Effector memory CD4-positive, alpha-beta T cell (primary cell): ENCODE data around the gene CLCN6.

Experiments used
- DNase-seq, 3 donors: peaks; one replicate each; pipeline ENCODE4 v3.0.0-alpha.2; 2020
- H3K27ac ChIP-seq: 2 replicates; pipeline ENCODE4 v1.7.0; 2013; ENCODE audit warnings: mild to moderate bottlenecking, low read length, moderate library complexity; ENCODE audit not compliant: insufficient read depth, poor library complexity, severe bottlenecking
- H3K27me3 ChIP-seq: replicated peaks from 2 replicates; pipeline ENCODE4 v1.7.0; 2013; ENCODE audit warnings: mild to moderate bottlenecking, low read length; ENCODE audit not compliant: insufficient read depth, control insufficient read depth, poor library complexity, severe bottlenecking
- H3K36me3 ChIP-seq: 2 replicates; pipeline ENCODE4 v1.7.0; 2013; ENCODE audit warnings: mild to moderate bottlenecking, low read length, moderate library complexity; ENCODE audit not compliant: control insufficient read depth, insufficient read depth
- H3K4me1 ChIP-seq: 2 replicates; pipeline ENCODE4 v1.7.0; 2013; ENCODE audit warnings: low read length, mild to moderate bottlenecking; ENCODE audit not compliant: control insufficient read depth, insufficient read depth, poor library complexity, severe bottlenecking
- H3K4me3 ChIP-seq: 2 replicates; pipeline ENCODE4 v1.7.0; 2013; ENCODE audit warnings: low read length, low read depth, mild to moderate bottlenecking; ENCODE audit not compliant: insufficient read depth, poor library complexity, severe bottlenecking
- H3K9me3 ChIP-seq: 2 replicates; pipeline ENCODE4 v1.7.0; 2013; ENCODE audit warnings: mild to moderate bottlenecking, low read length, moderate library complexity; ENCODE audit not compliant: control insufficient read depth

CLCN6 gene

DNA sequence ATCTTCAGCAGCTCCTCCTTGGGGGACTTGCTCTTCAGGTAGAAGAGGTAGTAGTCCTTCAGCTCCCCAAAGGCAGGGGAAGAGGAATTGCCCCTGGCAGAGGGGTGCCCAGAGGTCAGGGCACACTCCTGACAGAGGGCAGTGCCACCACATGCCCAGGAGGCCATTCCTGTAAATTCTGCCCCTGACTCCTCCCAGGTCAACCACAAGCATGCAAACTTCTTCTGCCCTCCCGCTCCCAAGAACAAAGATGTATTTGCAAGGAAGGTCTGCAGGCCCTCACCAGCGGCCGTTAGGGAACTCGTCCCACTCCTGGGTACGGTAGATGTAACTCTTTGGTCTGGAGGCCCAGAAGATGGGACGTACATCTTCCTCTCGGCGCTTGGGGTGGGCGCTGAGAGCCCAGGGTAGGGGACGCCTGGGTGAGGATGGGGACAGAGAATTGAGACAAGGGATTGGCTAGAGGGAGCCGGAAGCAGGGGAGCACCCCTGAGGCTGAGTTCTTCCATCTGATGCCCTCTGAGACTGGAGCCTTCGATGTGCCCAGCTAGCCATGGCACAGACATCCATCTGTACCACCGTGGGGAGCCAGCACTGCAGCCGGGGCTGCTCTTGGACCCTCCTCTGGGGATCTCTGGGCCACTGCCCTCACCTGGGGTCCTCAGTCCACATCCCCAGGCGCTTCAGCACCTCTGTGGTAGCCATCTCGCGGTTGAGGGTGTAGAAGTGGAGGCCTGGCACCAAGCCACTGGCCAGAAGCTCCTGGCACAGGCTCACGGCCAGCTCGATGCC, 11.3 kb upstream of the CLCN6 start:
- DNase-seq = no peak
- Histone ChIP-seq H3K27ac (no peak overlapping the region), H3K27me3 (no peaks in the 10 kb centered on the region), H3K36me3 (peaks cover 57% of the 10 kb centered on the region), H3K9me3 (no peaks in the 10 kb centered on the region), H3K4me3 (no peak overlapping the region), H3K4me1 (no peaks in the 10 kb centered on the region)

GRCh38 chr1:11795238-11795890, 10.6 kb upstream of the CLCN6 start:
- DNase-seq = no peak
- no peaks in the 10 kb centered on the region for H3K4me1 ChIP-seq
- no peak overlapping the region for H3K4me3 ChIP-seq
- peaks cover 60% of the 10 kb centered on the region for H3K36me3 ChIP-seq
- no peaks in the 10 kb centered on the region for H3K9me3 ChIP-seq
- no peak overlapping the region for H3K27ac ChIP-seq
- H3K27me3 ChIP-seq = no peaks in the 10 kb centered on the region

GRCh38 chr1:11796036-11796828, 9.8 kb upstream of the CLCN6 start:
- H3K9me3 ChIP-seq = no peaks in the 10 kb centered on the region
- no peak for DNase-seq
- H3K4me3 ChIP-seq = no peak overlapping the region
- no peaks in the 10 kb centered on the region for H3K4me1 ChIP-seq
- H3K27me3 ChIP-seq = no peaks in the 10 kb centered on the region
- no peak overlapping the region for H3K27ac ChIP-seq
- peaks cover 62% of the 10 kb centered on the region for H3K36me3 ChIP-seq

DNA sequence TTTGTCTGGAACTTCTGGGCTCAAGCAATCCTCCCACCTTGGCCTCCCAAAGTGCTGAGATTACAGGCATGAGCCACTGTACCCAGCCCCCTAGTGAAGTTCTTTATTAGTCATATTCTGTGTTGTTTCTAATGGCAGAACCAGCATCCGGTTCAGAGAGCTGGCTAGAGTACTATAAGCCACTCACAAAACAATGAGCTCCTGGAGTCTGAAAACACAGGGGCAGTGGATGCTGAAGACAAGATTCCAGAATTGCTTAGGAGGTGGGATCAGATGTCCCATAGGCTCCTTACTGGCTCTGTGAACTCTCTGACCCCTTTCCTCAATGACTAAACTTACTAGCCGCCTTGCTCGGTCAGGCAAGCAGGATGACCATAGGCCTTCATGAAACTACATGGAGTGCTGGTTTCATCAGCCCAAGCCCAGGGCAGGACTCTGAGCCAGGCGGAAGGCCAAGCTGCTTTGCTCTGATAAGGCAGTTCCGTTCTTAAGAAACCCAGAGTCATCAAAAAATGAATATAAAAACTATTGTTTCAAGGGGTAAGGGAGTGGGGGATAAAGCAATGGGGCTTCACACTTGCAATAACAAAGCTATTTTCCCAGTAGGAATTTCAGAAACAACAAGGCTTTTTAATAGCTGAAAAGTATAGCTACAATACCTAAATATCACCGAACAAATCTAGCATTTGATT, 8.3 kb upstream of the CLCN6 start:
- Histone ChIP-seq H3K9me3 (no peaks in the 10 kb centered on the region), H3K4me1 (no peaks in the 10 kb centered on the region), H3K27me3 (no peaks in the 10 kb centered on the region), H3K4me3 (no peak overlapping the region), H3K36me3 (peaks cover 55% of the 10 kb centered on the region), H3K27ac (no peak overlapping the region)
- DNase-seq = no peak

DNA sequence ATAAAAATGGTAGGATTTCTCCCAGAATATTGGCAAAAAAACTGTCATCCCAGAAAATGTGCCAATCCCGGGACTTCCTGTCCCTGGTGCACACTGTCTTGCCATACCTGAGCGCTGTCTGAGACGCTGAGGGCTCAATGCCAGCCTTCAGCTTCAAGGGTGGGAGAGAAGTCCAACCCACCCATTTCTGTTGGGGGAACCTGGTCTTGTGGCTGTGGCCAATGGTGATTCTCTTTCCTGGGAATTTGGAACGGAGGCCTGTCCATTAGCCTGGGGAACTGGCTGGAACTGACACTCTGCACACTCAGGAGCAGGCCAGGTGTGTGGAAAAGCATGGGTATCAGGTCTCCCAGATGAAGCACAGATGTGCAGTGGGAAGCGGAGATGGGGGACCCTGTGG, 6.9 kb upstream of the CLCN6 start:
- H3K9me3 ChIP-seq = no peaks in the 10 kb centered on the region
- DNase-seq = no peak
- peaks cover 48% of the 10 kb centered on the region for H3K36me3 ChIP-seq
- no peaks in the 10 kb centered on the region for H3K27me3 ChIP-seq
- H3K27ac ChIP-seq = no peak overlapping the region
- H3K4me1 ChIP-seq = peaks cover 13% of the 10 kb centered on the region
- no peak overlapping the region for H3K4me3 ChIP-seq

- Histone ChIP-seq H3K4me3 (no peak overlapping the region), H3K36me3 (peaks cover 41% of the 10 kb centered on the region), H3K27ac (no peak overlapping the region), H3K9me3 (no peaks in the 10 kb centered on the region), H3K4me1 (peaks cover 21% of the 10 kb centered on the region), H3K27me3 (no peaks in the 10 kb centered on the region)
- no peak for DNase-seq
Measured at GRCh38 chr1:11799896-11800295, 6.1 kb upstream of the CLCN6 start.

DNA sequence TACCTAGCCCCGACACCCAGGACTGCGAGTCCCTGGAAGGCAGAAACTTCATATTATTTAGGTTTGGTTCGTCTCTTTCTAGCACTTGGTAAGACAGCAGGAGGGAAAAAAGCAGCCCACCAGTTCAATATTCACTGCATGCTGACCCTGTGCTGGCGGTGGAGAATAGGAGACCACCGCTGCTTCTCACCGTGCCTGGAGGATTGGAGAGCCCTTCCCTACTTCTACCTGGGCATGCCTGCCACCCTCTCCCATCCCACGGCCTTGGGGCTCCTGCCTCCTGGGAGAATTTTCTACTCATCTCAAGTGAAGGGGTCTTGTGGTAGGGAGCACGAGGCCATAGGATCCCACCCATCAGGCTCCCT, 5.6 kb upstream of the CLCN6 start:
- Histone ChIP-seq H3K4me1 (peaks cover 23% of the 10 kb centered on the region), H3K27ac (no peak overlapping the region), H3K36me3 (peaks cover 36% of the 10 kb centered on the region), H3K9me3 (no peaks in the 10 kb centered on the region), H3K4me3 (no peak overlapping the region), H3K27me3 (no peaks in the 10 kb centered on the region)
- DNase-seq = no peak

DNA sequence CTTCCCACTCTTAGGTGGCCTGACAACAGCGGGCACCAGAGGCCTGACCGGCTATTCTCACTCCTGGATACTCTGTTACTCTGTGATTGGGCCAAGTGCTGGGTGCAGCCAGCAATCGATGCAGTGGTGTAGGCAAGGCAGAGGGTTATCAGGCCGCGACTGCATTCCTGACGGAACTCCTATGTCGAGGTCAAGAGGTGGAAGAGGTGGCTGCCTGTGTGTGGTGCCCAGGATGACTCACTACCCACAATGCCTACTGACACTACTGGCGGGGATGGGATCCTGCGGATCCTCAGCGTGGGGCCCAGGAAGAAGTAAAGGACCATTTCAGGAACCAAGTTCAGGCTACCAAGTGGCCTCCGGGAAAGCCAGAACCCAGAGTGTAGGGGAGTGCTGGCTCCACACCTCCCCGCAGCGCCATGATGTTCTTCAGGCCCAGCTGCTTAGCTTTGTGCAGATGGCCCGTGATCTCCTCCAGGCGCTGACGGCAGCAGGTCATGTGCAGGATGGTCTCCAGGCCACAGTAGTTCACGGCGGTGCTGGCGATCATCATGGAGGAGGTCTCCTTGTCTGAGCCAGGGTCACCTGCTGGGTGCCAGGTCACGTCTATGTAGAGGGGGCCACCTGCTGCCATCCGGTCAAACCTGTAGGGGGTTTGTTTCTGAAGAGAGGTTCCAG, 5.1 kb upstream of the CLCN6 start:
- no peak overlapping the region for H3K4me3 ChIP-seq
- no peak for DNase-seq
- H3K27ac ChIP-seq = no peak overlapping the region
- peaks cover 23% of the 10 kb centered on the region for H3K4me1 ChIP-seq
- peaks cover 33% of the 10 kb centered on the region for H3K36me3 ChIP-seq
- H3K9me3 ChIP-seq = no peaks in the 10 kb centered on the region
- H3K27me3 ChIP-seq = no peaks in the 10 kb centered on the region

DNA sequence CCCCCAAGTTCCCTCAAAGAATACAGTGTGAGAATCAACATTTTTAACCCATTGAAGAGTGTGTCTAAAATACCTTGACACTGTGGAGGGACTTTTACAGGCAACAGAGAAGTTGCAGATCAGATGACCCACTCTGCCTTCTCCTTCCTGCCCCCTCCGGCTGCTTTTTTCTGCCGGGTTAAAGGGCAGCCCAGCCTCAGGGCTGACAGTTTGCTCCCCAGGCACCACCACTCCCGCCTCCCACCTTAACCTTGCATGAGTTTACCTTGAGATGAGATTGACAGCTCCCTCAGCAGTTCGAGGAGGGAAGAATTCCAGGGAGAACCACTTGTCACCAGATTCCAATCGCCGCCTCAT, 3.4 kb upstream of the CLCN6 start:
- no peak overlapping the region for H3K27ac ChIP-seq
- peaks cover 32% of the 10 kb centered on the region for H3K4me1 ChIP-seq
- peak overlapping the region; percentile 57 for H3K4me3 ChIP-seq
- no peaks in the 10 kb centered on the region for H3K27me3 ChIP-seq
- DNase-seq = no peak
- H3K36me3 ChIP-seq = peaks cover 22% of the 10 kb centered on the region
- H3K9me3 ChIP-seq = no peaks in the 10 kb centered on the region
